Activated CD4-positive, alpha-beta T cell treated with anti-CD3 and anti-CD28 coated beads, Interleukin-2, amount 50 U/mL, for 16 hours (primary cell): ENCODE measurements around the gene CFAP107.
"Not testable (repeated sequence)": the region's sequence is repeated elsewhere in the genome, so short reads cannot be mapped to it uniquely, and the experiment has no call there.

Experiments
- DNase-seq: peaks from one replicate; pipeline ENCODE4 v3.0.0-alpha.2; 2020

Gene CFAP107

GRCh38 chr1:12781488-12781887 lies 35.5 kb downstream of the CFAP107 start:
- not testable (repeated sequence) for DNase-seq

GRCh38 chr1:12783783-12784182 lies 37.8 kb downstream of the CFAP107 start:
- peak; percentile 33 for DNase-seq

GRCh38 chr1:12784729-12785128 lies 38.7 kb downstream of the CFAP107 start:
- not testable (repeated sequence) for DNase-seq

GRCh38 chr1:12791097-12791496 lies 45.1 kb downstream of the CFAP107 start, which contains the start of gene PRAMEF1:
Gene PRAMEF1, plus strand, starts transcription at chr1:12791397. Its CDS starts 1,831 bp downstream, at chr1:12793228.
- not testable (repeated sequence) for DNase-seq

- DNase-seq: no peak
Measured at GRCh38 chr1:12798911-12799310, 52.9 kb downstream of the CFAP107 start.

GRCh38 chr1:12799730-12800129 lies 53.7 kb downstream of the CFAP107 start:
- no peak for DNase-seq

GRCh38 chr1:12809933-12810332 lies 63.9 kb downstream of the CFAP107 start:
- DNase-seq: no peak

GRCh38 chr1:12810691-12811408 lies 64.8 kb downstream of the CFAP107 start:
- no peak for DNase-seq

GRCh38 chr1:12811409-12811784 lies 65.4 kb downstream of the CFAP107 start:
- DNase-seq: no peak
